RWPE1 (cell line): ENCODE results near the gene CLIC3.

Source experiments
- CTCF ChIA-PET: fragments of 350-600 bp; sonication (Branson Sonifier 250); formaldehyde crosslinking; extraction: SDS; loops from one replicate; lab custom pipeline; 2021; lab: Yijun Ruan, JAX
- POLR2A ChIA-PET: fragments of 400-600 bp; formaldehyde crosslinking; extraction: SDS; loops from one replicate; lab custom pipeline; 2020; ENCODE audit warnings: antibody characterized with exemption; ENCODE audit not compliant: low non-redundant PET; lab: Yijun Ruan, JAX
- DNase-seq: peaks from one replicate; pipeline ENCODE4 v3.0.0; 2012; ENCODE audit warnings: low spot score
- H3K27ac ChIP-seq: fragments of 450-650 bp; 2 replicates; pipeline ENCODE4 v1.5.1; 2017
- CTCF ChIP-seq: fragments of 450-650 bp; conservative IDR thresholded peaks from 2 replicates; pipeline ENCODE4 v1.5.1; 2017; ENCODE audit warnings: low read depth, mild to moderate bottlenecking

The CLIC3 gene

DNA sequence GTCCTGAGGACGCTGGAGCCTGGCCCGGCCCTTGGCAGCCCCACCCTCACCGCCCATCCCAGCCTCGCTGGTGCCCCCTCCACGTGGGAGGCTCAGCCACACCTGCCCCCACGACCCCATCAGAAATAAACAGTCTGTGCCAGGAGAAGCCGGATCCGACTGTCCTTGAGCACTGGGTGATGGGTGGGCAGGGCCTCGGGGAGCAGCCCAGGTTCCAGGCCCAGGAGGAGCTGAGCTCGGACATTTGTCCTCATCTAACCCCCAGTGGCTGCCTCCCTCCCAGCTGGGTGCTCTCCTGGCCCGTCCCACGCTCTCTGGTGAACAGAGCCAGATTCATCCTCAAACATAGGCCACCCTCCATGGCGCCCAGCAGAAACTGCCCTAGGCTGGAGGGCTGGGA, 23.6 kb downstream of the CLIC3 start:
- no peak for TF ChIP-seq CTCF
- H3K27ac ChIP-seq, result peak overlapping the region; percentile 80
- POLR2A ChIA-PET, result no interaction called here
- CTCF ChIA-PET, result interaction anchor here (1.0 to 1.3 kb wide), 2 partner anchors 10 to 56 kb away, joined by 3 read pairs; no protein-coding TSS in a partner anchor
- DNase-seq, result no peak

GRCh38 chr9:136972335-136972734, 24.0 kb downstream of the CLIC3 start:
- CTCF ChIA-PET, result interaction anchor here (1.3 kb wide), 1 partner anchor 56 kb away, joined by 3 read pairs; no protein-coding TSS in a partner anchor
- no peak for TF ChIP-seq CTCF
- POLR2A ChIA-PET, result no interaction called here

DNA sequence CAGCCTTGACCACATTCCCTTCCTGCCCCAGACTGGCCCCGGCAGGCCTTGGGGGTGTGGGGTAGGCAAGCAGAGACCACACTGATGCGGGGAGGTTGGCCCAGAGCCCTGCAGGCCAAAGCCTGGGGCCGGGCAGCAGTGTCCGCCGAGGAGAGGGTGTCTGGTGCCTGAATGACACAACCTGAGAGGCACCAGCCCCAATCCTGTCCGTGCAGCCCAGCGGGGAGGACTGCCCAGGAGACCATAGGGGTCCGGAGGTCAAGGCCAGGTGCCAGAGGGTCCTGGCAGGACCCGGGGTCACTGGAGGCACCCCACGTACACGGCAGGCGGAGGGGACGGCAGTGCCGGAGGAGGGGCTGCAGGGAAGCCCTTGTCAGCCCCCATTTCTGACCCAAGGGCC, 24.6 kb downstream of the CLIC3 start:
- DNase-seq, result no peak
- no peak for TF ChIP-seq CTCF
- H3K27ac ChIP-seq, result no peak overlapping the region; the same call in 1 of the 2 replicates
- ChIA-PET POLR2A (no interaction called here), CTCF (interaction anchor here (0.5 to 1.3 kb wide), 2 partner anchors 57 to 265 kb away, joined by 3 to 4 read pairs; no protein-coding TSS in a partner anchor)

More at GRCh38 chr9:136972335-136972734, 24.0 kb downstream of the CLIC3 start:
- peak overlapping the region; percentile 80; the same call in 1 of the 2 replicates for H3K27ac ChIP-seq
- DNase-seq, result no peak

DNA sequence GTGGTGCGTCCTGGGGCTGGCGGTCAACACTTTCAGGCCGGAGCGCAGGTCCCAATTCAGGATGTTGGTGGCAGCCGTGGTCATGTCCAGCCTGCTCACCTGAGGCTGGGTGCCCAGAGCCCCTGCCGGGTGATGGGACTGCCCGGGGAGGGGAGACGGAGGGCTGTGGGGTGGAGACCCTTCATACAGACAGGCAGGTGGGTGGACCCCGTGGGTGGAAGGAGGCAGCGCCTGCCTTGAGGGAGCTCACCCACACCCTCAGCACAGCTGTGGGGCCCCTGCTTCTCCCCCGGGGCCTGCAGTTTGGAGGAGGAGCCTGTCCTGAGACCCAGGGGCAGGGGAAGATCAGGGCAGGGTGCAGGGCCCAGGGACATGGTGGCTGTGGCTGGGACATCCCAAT, 26.0 kb downstream of the CLIC3 start:
- TF ChIP-seq CTCF, result no peak
- H3K27ac ChIP-seq, result no peak overlapping the region
- CTCF ChIA-PET, result interaction anchor here (0.7 kb wide), 1 partner anchor 120 kb away, joined by 4 read pairs; no protein-coding TSS in a partner anchor
- POLR2A ChIA-PET, result interaction anchor here (0.7 kb wide), 1 partner anchor 23 kb away, joined by 3 read pairs; no protein-coding TSS in a partner anchor
- no peak for DNase-seq

GRCh38 chr9:136969774-136970173, 26.6 kb downstream of the CLIC3 start:
- DNase-seq, result no peak
- POLR2A ChIA-PET, result interaction anchor here (0.7 kb wide), 1 partner anchor 22 kb away, joined by 3 read pairs; no protein-coding TSS in a partner anchor
- CTCF ChIA-PET, result interaction anchor here (0.6 to 0.7 kb wide), 2 partner anchors 19 kb away, joined by 3 read pairs; no protein-coding TSS in a partner anchor
- H3K27ac ChIP-seq, result no peak overlapping the region
- TF ChIP-seq CTCF, result no peak

DNA sequence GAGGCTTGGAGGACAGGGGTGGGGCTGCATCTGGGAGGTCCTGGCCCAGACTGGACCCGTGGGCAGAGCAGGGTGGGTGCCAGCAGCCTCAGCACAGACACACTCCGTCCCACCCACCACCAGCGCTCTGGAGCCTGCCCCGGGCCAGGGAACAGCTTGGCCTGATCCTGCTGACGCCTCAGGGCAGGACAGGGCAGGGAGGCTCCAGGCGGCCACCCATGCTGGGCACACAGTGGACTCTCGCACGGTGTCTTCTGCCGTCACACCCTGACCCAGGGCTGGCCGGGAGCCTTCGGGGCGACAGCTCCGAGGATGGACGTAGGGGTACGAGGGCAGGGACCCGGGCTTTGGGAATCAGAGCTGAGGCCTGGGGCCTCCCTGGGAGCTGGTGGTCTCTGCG, 27.2 kb downstream of the CLIC3 start:
- POLR2A ChIA-PET, result no interaction called here
- H3K27ac ChIP-seq, result 0 out of 2 replicates have a peak overlapping the region, but pooled peaks have one; percentile 7
- no peak for DNase-seq
- CTCF ChIA-PET, result interaction anchor here (0.7 kb wide), 1 partner anchor 19 kb away, joined by 3 read pairs; no protein-coding TSS in a partner anchor
- no peak for TF ChIP-seq CTCF
